HG02571 (cell line): ENCODE measurements around the gene UPK3A.

Source experiments
- ATAC-seq: cut with Tn5 transposase; IDR thresholded peaks from one replicate; pipeline ENCODE4 v1.9.1; 2021; ENCODE audit warnings: mild to moderate bottlenecking, moderate library complexity; ENCODE audit not compliant: unreplicated experiment

UPK3A gene

GRCh38 chr22:45308391-45308956, 23.7 kb downstream of the UPK3A start:
- ATAC-seq, result no peak

GRCh38 chr22:45308957-45309421, 24.2 kb downstream of the UPK3A start:
- ATAC-seq, result no peak

GRCh38 chr22:45309422-45310227, 24.9 kb downstream of the UPK3A start, which contains the start of gene FAM118A:
TSS of gene FAM118A (plus strand) at chr22:45309934. CDS start at chr22:45322380, 12,446 bp downstream.
- peak; percentile 70 for ATAC-seq

DNA sequence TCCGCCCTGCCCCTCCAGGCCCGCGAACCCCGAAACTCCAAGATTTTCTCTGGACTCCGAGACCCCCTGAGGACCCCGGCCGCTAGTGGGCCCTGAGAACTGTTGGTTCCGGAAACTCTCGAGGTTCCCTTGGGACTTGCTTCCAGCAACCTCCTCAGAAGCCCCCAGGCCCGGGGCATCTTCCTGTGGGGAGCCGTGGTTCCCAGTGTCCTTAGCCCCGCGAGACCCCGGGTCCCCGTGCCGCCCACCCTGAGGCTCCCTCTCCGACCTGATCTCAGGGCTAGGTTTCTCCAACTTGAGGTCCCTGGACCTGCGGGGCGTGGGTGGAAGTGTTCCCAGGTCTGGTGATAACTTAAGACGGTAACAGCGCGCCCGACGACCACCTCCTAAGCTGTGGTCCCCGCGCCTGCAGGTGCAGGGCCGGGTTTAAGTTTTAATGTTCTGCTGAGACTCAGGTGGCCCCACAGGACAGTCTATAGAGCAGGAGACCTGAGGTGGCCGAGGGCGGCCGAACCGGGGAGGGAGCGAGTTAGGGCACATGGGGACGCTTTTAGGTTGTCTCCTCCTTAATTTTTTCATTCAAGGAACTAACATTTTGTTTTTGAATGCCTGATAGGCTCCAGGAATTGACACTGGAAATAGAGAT, 25.7 kb downstream of the UPK3A start:
- no peak for ATAC-seq

- no peak for ATAC-seq
These were observed 26.3 kb downstream of the UPK3A start for GRCh38 chr22:45310977-45311531.

DNA sequence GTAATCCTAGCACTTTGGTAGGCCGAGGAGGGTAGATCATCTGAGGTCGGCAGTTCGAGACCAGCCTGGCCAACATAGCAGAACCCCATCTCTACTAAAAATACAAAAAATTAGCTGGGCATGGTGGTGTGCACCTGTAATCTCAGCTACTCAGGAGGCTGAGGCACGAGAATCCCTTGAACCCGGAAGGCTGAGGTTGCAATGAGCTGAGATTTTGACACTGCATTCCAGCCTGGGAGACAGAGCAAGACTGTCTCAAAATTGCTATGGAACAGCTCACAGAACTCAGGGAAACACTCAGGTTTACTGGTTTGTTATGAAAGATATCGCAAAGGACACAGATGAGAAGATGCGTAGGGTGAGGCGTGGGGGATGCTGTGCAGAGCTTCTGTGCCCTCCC, 27.7 kb downstream of the UPK3A start:
- ATAC-seq, result no peak

DNA sequence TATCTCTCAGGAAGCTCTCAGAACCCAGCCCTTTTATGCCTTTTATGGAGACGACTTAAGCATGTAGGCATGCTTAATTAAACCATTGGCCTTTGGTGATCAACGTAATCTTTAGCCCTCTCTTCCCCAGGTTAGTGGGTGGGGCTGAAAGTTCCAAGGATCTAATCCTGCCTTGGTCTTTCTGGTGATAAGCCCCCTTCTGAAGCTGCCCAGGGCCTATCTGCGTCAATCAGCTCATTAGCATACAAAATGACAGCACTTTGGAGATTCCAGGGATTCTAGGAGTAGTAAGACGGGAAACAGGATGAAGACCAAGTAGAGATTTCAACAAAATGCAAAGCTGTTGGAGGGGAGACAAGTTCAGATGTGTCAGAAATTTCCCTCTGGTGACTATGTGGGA, 28.1 kb downstream of the UPK3A start:
- ATAC-seq, result no peak

- ATAC-seq, result no peak
These were observed 29.4 kb downstream of the UPK3A start for GRCh38 chr22:45314054-45314721.

DNA sequence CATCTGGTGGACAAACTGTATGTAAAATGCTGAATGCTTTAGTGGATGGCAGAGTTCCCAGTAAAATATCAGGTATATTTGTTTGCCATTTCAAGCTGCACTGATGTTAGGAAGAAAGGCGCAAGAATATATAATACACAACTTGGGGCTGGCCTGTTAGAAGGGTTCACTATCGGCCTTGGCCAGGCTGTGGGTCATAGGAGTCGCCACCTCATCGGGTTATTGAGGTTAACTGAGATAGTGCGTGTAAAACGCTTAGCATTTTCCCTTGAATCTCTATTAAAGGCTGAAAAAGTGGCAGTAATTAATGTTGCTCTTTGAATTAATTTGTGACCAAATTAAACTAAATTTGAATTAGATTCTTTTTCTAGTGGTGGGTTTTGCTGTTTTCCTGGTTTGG, 30.0 kb downstream of the UPK3A start:
- no peak for ATAC-seq

DNA sequence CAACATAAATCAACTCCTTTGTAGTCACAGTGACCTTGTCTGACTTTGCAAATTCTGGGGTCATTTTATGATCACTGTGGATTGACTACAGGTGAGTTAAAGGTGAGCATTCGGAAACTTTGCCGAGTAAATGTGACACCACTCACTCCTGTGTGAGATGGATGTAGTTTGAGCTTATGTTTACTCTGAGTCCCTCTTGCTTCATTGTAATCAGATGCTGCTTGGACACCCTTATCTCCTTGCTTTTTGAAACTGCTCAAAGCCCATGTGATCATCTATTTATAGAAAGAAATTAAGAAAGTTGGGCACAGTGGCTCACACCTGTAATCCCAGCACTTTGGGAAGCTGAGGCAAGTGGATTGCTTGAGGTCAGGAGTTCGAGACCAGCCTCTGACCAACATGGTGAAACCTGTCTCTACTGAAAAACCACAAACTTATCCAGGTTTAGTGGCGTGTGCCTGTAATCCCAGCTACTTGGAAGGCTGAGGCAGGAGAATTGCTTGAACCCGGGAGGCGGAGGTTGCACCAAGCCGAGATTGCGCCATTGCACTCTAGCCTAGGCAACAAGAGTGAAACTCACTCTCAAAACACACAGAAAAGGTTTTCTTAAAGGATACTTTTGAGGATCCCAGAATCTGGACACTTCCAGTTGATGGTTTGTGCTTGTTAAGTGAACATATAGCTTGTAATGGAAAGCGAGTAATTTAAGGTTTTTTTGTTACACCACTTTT, 32.2 kb downstream of the UPK3A start:
- ATAC-seq, result no peak

DNA sequence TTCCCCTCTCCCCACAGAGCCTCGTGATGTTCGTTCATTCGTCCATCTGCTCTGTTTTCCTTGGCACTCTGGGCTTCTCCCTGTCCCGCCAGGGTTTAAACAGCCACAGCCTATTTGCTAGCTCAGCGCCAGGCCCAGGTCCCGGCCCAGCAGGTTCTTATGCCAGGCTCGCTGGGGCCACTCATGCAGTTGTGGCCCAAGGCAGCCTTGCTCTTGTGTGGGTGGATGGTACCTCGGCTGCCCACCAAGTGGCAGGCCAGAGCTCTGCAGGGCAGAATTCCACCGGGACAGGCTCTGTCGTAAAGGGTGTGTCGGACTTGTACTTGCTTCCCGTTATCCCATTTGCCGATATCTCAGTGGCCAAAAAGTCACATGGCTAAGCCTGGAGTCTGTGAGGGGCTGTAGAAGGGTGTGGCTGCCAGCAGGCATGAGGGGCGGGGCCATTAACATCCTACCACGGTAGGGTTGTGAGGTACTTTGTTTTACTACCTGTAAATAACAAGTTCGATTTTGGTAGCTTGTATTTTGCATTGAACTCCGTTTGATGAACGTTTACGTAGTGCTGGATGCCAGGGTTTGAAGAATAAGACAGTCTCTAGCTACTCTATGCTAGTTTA, 32.9 kb downstream of the UPK3A start:
- no peak for ATAC-seq

DNA sequence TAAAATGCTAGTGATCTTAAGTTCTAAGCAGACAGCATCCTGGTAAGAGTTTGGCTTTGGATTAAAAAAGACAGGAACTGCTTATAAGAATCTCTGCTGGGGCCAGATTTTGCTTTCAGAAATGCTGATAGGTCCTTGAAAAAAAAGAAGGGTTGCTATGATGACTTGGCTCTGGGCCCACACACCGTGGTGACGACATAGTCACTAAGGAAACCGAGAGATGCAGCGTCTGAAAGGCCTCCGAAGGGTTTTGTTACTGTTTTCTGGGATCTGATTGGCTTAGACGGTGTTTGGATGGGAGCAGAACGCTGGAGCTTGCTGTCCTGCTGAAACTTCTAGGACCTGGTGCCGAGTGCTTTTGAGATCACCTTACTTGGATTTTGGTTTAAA, 33.4 kb downstream of the UPK3A start:
- peak; percentile 67 for ATAC-seq

DNA sequence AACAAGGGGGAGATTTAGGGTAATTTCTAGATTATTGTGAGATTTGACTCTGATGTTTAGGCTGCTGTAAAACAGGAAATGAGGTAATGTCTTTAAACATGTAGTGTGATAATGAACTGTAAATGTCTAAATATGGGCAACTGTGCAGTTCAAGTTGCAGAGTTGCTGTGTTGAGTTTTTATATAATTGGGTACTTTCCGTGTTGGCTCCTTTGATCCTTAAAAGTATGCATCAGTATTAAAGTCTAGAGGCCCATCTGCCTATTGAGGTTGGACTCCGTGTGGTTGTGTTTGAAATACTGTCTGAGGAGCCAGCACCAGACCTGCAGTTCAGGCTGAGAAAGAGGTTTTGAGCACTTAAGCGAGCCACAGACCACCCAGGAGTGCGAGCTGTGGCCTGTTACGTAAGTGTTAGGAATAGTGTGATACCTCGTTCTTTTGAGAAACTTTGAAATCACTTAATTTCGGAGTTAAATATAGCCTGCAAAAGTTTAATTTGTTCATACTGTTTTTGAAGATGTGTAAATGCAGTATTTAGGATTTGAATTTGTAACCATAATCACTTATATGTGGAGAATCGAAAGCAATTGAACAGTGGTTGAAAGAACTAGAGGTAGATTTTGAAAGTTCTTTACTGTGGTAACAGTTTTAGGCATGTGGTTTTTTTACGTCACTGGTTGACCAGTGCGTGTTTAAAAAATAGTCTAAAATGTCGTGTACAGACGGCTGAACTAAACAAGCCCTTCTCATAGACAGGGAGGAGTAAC, 34.0 kb downstream of the UPK3A start:
- peak; percentile 34 for ATAC-seq

GRCh38 chr22:45319324-45319685, 34.6 kb downstream of the UPK3A start:
- no peak for ATAC-seq

GRCh38 chr22:45320357-45320976, 35.7 kb downstream of the UPK3A start:
- no peak for ATAC-seq

DNA sequence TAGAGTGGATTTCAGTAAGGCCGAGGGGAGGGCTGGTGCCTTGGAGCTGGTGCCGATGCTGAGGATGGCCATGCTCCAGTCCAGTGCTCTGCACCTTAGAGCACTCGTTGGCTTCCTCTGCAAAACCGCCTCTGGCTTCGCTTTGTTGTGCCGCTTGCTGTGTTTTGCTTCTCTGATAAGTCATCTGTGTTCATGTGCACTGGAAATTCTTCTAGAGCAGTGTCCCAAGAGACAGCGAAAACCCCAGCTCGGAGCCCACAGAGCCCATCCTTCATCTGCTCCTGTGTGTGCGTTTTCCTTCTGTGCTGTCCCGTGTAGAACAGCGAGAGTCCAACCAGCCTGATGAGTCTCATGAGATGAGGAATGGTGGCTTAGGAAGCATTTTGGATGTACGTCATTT, 37.1 kb downstream of the UPK3A start:
- no peak for ATAC-seq

- ATAC-seq, result no peak
These were observed 38.2 kb downstream of the UPK3A start for GRCh38 chr22:45322873-45323525.

- ATAC-seq, result no peak
These were observed 38.9 kb downstream of the UPK3A start for GRCh38 chr22:45323695-45324094.
